ENCODE results near the gene RSF1. TPM values are rescaled to one million over a fixed set of nuclear protein-coding genes. Genes with fewer than 3 reads are reported as not detected.

RSF1 gene
- total and polyA plus RNA-seq, 2 experiments from 2014 or later = 51.2 to 188 TPM

DNA sequence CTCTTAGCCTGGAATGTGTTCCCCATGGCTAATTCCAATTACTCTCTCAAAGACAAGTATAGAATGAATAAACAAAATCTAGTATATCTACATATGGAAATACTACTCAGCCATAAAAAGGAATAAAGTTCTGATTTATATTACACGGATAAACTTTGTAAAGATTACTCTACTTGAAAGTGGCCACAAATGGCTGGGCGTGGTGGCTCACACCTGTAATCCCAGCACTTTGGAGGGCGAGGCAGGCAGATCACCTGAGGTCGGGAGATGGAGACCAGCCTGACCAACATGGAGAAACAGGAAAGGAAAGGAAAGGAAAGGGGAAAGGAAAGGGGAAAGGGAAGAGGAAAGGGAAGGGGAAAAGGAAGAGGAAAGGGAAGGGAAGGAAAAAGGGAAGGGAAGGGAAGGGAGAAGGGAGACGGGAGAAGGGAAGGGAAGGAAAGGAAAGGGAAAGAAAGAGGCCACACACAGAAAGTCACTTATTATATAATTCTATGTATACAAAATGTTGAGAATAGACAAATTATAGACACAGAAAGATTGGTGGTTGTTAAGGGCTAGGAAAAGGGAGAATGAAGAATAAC is 92.2 kb downstream of the RSF1 start:
- DNase-seq (ENCODE audit: low spot score) = no peak
- peaks cover 26% of the 10 kb centered on the region for H3K9me3 Mint-ChIP-seq
- H3K27ac Mint-ChIP-seq = no peak overlapping the region

More for the DNA sequence above, 92.2 kb downstream of the RSF1 start:
- H3K27ac ChIP-seq (ENCODE audit: low read depth) = no peak overlapping the region
- no peak overlapping the region for H2AFZ ChIP-seq
- no peak overlapping the region for H3K4me3 Mint-ChIP-seq
- no peaks in the 10 kb centered on the region for H3K9me2 ChIP-seq (ENCODE audit: insufficient read depth)
- no peaks in the 10 kb centered on the region for H3F3A ChIP-seq (replicated peaks; ENCODE audit: low read depth)
- H4K20me1 ChIP-seq (replicated peaks; ENCODE audit: insufficient read depth) = 0 out of 2 replicates have a peak, but pooled peaks cover 4% of the 10 kb centered on the region
- H3K79me2 ChIP-seq (replicated peaks; ENCODE audit: insufficient read depth) = no peaks in the 10 kb centered on the region
- H3K4me1 ChIP-seq (ENCODE audit: insufficient read depth) = no peaks in the 10 kb centered on the region
- H3K36me3 Mint-ChIP-seq (ENCODE audit: low read depth) = peaks cover 40% of the 10 kb centered on the region
- peaks cover 5% of the 10 kb centered on the region for H3K27me3 Mint-ChIP-seq (ENCODE audit: insufficient read depth, low read depth, poor library complexity)
- H3K36me3 ChIP-seq (ENCODE audit: insufficient read depth) = peaks cover 4% of the 10 kb centered on the region; the same call in 1 of the 2 replicates
- H3K4me3 ChIP-seq = no peak overlapping the region
- no peak for ATAC-seq
- H3K4me2 ChIP-seq = no peak overlapping the region
- H3K27me3 ChIP-seq (ENCODE audit: insufficient read depth) = no peaks in the 10 kb centered on the region
- TF ChIP-seq, protein P1, sequence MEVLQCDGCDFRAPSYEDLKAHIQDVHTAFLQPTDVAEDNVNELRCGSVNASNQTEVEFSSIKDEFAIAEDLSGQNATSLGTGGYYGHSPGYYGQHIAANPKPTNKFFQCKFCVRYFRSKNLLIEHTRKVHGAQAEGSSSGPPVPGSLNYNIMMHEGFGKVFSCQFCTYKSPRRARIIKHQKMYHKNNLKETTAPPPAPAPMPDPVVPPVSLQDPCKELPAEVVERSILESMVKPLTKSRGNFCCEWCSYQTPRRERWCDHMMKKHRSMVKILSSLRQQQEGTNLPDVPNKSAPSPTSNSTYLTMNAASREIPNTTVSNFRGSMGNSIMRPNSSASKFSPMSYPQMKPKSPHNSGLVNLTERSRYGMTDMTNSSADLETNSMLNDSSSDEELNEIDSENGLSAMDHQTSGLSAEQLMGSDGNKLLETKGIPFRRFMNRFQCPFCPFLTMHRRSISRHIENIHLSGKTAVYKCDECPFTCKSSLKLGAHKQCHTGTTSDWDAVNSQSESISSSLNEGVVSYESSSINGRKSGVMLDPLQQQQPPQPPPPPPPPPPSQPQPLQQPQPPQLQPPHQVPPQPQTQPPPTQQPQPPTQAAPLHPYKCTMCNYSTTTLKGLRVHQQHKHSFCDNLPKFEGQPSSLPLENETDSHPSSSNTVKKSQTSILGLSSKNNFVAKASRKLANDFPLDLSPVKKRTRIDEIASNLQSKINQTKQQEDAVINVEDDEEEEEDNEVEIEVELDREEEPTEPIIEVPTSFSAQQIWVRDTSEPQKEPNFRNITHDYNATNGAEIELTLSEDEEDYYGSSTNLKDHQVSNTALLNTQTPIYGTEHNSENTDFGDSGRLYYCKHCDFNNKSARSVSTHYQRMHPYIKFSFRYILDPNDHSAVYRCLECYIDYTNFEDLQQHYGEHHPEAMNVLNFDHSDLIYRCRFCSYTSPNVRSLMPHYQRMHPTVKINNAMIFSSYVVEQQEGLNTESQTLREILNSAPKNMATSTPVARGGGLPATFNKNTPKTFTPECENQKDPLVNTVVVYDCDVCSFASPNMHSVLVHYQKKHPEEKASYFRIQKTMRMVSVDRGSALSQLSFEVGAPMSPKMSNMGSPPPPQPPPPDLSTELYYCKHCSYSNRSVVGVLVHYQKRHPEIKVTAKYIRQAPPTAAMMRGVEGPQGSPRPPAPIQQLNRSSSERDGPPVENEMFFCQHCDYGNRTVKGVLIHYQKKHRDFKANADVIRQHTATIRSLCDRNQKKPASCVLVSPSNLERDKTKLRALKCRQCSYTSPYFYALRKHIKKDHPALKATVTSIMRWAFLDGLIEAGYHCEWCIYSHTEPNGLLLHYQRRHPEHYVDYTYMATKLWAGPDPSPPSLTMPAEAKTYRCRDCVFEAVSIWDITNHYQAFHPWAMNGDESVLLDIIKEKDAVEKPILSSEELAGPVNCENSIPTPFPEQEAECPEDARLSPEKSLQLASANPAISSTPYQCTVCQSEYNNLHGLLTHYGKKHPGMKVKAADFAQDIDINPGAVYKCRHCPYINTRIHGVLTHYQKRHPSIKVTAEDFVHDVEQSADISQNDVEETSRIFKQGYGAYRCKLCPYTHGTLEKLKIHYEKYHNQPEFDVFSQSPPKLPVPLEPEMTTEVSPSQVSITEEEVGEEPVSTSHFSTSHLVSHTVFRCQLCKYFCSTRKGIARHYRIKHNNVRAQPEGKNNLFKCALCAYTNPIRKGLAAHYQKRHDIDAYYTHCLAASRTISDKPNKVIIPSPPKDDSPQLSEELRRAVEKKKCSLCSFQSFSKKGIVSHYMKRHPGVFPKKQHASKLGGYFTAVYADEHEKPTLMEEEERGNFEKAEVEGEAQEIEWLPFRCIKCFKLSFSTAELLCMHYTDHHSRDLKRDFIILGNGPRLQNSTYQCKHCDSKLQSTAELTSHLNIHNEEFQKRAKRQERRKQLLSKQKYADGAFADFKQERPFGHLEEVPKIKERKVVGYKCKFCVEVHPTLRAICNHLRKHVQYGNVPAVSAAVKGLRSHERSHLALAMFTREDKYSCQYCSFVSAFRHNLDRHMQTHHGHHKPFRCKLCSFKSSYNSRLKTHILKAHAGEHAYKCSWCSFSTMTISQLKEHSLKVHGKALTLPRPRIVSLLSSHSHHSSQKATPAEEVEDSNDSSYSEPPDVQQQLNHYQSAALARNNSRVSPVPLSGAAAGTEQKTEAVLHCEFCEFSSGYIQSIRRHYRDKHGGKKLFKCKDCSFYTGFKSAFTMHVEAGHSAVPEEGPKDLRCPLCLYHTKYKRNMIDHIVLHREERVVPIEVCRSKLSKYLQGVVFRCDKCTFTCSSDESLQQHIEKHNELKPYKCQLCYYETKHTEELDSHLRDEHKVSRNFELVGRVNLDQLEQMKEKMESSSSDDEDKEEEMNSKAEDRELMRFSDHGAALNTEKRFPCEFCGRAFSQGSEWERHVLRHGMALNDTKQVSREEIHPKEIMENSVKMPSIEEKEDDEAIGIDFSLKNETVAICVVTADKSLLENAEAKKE (CRISPR knock-in tag; IDR thresholded peaks at IDR 0.05) = no peak
- TF ChIP-seq ZNF331 (CRISPR knock-in tag; IDR thresholded peaks at IDR 0.05; ENCODE audit: low read depth) (no peak), ZNF114 (CRISPR knock-in tag; IDR thresholded peaks at IDR 0.05) (no peak), STAT1 (IDR thresholded peaks at IDR 0.05; ENCODE audit: unreplicated experiment) (no peak), JUNB (IDR thresholded peaks at IDR 0.05; ENCODE audit: unreplicated experiment) (no peak), NANOG (IDR thresholded peaks at IDR 0.05; ENCODE audit: borderline replicate concordance) (no peak), EZH2phosphoT487 (IDR thresholded peaks at IDR 0.05; ENCODE audit: unreplicated experiment) (no peak), CREB1 (CRISPR knock-in tag; IDR thresholded peaks at IDR 0.05; ENCODE audit: low read depth) (no peak), EZH2 (IDR thresholded peaks at IDR 0.05; ENCODE audit: low read depth, unreplicated experiment) (no peak), POLR2AphosphoS5 (IDR thresholded peaks at IDR 0.05; ENCODE audit: low read depth) (no peak)
- TF ChIP-seq, protein P2, sequence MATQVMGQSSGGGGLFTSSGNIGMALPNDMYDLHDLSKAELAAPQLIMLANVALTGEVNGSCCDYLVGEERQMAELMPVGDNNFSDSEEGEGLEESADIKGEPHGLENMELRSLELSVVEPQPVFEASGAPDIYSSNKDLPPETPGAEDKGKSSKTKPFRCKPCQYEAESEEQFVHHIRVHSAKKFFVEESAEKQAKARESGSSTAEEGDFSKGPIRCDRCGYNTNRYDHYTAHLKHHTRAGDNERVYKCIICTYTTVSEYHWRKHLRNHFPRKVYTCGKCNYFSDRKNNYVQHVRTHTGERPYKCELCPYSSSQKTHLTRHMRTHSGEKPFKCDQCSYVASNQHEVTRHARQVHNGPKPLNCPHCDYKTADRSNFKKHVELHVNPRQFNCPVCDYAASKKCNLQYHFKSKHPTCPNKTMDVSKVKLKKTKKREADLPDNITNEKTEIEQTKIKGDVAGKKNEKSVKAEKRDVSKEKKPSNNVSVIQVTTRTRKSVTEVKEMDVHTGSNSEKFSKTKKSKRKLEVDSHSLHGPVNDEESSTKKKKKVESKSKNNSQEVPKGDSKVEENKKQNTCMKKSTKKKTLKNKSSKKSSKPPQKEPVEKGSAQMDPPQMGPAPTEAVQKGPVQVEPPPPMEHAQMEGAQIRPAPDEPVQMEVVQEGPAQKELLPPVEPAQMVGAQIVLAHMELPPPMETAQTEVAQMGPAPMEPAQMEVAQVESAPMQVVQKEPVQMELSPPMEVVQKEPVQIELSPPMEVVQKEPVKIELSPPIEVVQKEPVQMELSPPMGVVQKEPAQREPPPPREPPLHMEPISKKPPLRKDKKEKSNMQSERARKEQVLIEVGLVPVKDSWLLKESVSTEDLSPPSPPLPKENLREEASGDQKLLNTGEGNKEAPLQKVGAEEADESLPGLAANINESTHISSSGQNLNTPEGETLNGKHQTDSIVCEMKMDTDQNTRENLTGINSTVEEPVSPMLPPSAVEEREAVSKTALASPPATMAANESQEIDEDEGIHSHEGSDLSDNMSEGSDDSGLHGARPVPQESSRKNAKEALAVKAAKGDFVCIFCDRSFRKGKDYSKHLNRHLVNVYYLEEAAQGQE (IDR thresholded peaks at IDR 0.05; ENCODE audit: unreplicated experiment) = no peak
- TF ChIP-seq, protein P3, sequence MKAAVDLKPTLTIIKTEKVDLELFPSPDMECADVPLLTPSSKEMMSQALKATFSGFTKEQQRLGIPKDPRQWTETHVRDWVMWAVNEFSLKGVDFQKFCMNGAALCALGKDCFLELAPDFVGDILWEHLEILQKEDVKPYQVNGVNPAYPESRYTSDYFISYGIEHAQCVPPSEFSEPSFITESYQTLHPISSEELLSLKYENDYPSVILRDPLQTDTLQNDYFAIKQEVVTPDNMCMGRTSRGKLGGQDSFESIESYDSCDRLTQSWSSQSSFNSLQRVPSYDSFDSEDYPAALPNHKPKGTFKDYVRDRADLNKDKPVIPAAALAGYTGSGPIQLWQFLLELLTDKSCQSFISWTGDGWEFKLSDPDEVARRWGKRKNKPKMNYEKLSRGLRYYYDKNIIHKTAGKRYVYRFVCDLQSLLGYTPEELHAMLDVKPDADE (IDR thresholded peaks at IDR 0.05) = no peak
- TF ChIP-seq, protein P4, sequence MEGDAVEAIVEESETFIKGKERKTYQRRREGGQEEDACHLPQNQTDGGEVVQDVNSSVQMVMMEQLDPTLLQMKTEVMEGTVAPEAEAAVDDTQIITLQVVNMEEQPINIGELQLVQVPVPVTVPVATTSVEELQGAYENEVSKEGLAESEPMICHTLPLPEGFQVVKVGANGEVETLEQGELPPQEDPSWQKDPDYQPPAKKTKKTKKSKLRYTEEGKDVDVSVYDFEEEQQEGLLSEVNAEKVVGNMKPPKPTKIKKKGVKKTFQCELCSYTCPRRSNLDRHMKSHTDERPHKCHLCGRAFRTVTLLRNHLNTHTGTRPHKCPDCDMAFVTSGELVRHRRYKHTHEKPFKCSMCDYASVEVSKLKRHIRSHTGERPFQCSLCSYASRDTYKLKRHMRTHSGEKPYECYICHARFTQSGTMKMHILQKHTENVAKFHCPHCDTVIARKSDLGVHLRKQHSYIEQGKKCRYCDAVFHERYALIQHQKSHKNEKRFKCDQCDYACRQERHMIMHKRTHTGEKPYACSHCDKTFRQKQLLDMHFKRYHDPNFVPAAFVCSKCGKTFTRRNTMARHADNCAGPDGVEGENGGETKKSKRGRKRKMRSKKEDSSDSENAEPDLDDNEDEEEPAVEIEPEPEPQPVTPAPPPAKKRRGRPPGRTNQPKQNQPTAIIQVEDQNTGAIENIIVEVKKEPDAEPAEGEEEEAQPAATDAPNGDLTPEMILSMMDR (conservative IDR thresholded peaks at IDR 0.05; ENCODE audit: low read depth in 2 of 2) = no peak
- peaks cover 3% of the 10 kb centered on the region; the same call in 2 of the 3 replicates for H3K4me1 Mint-ChIP-seq

Measured in GM23338 (cell line).